ENCODE results near the gene TTC23.

The TTC23 gene

DNA sequence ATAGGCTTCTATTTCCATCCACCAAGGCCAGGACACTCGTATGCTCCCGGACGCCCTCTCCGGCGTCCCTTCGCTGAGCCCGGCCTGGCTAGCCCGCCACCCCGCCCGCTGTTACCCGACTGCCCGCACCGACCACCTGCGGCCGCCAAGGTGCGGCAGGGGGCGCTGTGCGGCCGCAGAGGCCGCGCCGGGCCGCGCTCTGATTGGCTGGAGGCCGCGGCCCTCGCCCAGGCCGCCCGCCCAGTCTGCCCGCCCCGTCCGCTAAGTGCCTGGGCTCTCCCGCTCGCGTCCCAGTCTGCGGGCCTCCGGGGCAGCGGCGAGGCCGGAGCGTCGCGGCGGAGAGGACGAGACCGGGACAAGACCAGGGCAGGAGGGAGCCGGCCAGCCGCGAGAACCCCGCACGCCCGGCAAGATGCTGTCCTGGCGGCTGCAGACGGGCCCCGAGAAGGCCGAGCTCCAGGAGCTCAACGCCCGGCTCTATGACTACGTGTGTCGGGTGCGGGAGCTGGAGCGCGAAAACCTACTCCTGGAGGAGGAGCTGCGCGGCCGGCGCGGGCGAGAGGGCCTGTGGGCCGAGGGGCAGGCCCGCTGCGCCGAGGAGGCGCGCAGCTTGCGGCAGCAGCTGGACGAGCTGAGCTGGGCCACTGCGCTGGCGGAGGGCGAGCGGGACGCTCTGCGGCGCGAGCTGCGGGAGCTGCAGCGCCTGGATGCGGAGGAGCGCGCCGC lies 144.4 kb downstream of the TTC23 start, which contains the start of gene SYNM:
TSS of gene SYNM (plus strand) at position 293 of the 726 bp plus-strand sequence. CDS start at position 413, 120 bp downstream.
- no peak for DNase-seq (ENCODE audit: low read depth, low spot score)

DNA sequence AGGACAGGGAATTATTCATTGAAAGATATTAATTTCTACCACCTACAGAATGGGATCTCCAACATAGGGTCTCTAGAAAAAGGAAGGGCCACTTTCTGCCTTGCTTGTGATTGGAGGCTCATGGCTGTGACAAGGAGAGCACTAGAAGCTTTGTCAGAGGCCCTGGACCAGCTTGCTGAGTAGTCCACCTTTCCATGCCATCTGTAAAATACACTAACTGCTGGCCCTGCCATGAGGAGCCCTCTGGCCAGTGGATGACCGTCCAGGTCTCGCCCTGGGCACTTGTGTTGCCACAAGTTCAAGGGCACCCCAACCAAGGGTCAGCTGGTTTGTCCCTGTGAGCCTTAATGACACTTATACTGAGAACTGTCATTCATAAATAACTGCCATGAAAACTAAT lies 146.1 kb downstream of the TTC23 start:
- no peak for DNase-seq (ENCODE audit: low read depth, low spot score)

DNA sequence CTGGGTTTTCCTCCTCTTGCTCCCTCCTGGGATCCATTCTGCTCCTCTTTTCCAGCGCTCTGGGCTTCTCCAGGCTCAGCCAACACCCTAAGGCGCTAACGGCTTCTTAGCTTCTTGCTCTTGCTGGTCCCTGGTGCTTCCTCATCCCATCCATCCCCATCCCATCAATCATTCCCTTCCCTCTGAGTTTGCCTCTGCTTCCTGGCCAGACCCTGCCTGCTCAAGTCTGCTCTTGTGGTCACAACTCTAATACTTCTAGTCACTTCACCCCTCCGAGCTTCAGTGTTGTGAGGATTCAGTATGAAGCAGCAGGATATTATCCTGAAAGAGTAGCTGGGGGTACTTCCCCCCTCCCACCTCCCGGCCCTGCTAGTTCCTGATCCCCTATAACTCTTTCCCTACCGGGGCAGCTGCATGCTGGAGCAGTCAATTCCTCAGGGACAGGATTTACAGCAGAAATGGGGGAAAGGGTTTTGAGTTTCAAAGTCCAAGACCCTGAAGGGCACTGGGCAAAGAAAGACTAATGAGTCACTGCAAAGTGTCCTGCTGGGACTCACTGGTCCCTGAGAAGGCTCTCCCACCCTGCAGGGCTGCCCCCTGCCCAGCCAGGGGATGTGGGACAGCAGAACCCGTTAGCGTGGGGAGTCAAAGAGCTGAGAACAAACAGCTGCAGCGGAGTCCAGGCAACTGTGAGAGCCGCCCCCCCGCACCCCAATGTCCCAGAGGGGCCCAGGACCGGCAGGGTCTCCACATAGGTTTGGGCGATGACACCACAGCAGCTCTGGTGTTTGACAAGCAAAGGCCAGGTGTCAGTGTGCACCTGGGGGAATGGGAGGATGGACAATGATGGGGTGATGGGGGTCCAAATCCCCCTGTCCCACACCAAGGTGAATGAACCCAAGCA lies 146.8 kb downstream of the TTC23 start:
- DNase-seq (ENCODE audit: low read depth, low spot score), result no peak

DNA sequence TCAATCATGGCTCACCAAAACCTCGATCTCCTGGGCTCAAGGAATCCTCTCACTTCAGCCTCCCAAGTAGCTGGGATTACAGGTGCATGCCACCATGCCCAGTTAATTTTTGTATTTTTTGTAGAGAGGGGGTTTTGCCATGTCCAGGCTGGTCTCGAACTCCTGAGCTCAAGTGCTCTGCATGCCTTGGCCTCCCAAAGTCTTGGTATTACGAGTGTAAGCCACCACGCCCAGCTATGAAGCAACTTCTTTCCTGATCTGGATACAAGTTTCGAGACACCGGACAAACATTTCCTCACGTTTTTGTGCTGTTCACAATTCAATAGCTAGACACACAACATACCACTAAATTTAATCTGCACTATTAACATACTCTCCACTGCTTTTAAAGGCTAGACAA lies 147.9 kb downstream of the TTC23 start:
- DNase-seq (ENCODE audit: low read depth, low spot score), result no peak

DNA sequence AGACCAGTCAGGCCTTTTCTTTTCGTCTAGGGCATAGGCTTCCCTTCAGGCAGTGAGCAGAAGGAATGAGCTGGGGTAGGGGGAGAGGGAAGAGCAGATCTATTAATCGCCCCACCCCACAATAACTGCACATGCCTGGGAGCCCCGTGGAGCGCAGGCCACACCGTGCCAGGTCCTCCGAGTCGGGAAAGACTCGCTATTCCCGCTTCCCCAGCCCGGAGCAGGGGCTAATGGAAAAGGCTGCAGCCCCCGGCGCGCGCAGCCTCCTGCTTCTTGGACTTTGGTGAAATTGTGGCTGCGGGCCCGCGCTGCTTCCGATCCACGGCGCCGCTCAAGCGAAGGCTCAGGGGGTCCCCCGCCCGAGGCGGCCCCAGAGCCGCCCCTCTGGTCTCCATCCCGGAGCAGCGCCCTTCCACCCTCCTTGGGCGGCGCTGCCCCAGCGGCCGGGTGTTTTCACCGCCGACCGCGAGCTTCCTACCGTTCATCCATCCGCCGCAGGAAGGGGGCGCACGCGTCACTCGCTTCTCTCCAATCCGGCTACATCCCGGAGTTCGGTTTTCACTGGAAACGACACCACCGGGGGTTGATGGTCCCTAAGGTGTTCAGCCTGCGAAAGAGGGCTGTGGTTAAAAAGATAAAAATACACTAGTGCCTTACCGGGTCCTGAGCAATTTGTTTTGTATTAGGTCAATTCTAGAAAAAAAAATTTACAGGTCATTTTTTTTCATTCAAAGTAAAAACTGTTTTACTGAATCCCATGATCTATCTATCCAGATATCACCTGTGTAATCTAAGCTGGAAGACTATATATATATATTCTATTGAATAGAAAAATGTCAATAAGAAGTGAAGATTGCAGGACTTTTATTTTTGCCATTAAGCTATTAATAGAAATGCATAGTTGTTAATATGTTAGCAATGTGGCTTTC lies 148.9 kb downstream of the TTC23 start:
- no peak for DNase-seq (ENCODE audit: low read depth, low spot score)

DNA sequence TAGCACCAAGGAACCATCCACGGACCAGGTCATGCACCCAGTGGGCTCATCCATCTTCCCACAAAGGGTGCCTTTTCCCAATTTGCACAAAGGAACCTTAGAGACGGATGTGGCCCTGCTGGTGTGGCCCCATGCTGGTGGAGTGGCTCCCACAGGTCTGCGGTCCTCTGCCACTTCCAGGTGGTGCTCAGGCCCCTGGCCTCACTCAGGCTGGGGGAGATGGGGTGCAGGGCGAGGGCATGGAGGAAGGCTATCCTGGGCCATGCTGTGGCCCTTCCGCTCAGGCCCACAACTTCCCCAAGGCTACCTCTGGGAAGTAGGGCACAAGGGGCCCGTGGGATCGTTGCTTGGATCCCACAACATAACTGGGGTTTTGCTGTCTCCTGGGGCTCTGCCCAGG lies 149.7 kb downstream of the TTC23 start:
- DNase-seq (ENCODE audit: low read depth, low spot score), result no peak

DNA sequence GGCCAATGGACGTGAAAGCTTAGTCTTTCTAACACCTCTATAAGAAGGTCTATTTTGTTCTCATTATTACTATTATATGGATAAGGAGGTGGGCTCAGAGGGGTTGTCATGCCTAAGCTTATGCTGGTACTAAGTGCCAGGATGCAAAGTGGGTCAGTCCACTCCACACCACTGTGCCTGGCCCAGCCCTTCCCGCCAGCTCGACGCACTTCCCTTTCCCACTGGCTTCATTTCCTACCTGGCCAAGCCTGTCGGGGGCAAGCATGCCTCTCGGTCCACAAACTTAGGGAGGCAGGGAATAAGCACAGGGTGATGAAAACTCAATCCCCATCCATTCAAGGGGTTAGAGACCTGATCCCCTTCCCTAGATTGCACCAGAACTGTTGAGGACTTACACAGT lies 150.4 kb downstream of the TTC23 start:
- no peak for DNase-seq (ENCODE audit: low read depth, low spot score)

DNA sequence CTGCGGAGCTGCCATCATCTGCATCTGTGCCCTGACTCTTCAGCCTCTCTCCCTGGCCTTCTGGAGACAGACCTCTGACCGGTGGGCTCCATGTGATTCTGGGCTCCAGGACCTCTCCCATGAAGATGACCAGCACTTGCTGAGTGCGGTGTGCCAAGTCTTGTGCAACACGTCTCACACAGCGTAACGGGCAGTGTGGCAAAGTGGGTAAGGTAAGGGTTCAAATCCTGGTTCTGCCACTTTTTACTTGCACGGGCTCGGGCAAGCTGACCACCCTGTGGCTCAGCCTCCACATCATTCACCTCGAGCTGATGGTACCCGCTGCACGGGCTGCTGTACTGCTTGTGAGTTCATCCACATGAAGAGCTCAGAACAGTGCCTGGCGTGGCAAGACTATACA lies 151.0 kb downstream of the TTC23 start:
- DNase-seq (ENCODE audit: low read depth, low spot score), result no peak

DNA sequence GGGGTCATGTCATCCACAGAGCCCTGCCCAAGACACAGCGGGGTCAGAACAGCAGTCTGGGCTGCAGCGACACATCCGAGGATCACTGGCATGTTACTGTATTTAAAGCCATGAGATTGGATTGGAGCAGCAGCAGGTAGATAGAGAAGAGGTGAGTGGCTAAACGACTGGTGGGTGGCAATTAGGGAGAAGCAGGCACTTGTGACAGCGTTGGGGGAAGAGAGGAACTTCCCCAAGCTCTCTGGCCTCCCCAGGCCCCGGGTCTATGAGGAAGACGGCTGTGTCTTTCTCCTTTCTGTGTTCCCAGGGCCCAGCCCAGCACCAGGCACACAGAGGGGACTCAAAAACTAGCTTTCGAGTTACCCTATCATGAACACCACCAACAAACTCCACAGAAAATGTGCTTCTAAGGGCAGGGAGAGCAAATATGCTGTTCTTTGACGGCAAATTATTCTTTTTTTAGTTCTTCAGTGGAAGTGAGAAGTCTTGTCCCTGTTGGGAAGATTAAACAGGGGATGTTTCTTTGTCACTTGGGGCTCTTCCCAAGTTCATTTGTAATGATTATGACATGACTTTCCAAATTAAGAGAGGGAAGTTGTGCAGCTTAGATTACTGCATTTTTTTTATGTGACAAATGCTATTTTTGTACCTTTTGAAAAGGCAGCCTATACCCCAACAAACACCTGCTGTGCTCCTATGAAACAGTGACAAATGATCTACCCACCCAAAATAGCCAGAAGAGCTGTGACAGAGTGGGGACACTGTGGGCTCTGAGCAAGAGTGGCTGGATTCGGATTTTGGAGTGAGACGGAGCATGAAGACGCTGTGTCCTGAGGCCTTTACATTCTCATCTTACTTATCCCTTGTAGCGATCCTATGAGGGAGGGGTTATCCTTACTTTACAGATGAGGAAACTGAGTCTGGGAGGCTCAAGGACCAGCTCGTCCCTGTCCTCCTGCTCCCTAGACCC lies 151.7 kb downstream of the TTC23 start:
- no peak for DNase-seq (ENCODE audit: low read depth, low spot score)

DNA sequence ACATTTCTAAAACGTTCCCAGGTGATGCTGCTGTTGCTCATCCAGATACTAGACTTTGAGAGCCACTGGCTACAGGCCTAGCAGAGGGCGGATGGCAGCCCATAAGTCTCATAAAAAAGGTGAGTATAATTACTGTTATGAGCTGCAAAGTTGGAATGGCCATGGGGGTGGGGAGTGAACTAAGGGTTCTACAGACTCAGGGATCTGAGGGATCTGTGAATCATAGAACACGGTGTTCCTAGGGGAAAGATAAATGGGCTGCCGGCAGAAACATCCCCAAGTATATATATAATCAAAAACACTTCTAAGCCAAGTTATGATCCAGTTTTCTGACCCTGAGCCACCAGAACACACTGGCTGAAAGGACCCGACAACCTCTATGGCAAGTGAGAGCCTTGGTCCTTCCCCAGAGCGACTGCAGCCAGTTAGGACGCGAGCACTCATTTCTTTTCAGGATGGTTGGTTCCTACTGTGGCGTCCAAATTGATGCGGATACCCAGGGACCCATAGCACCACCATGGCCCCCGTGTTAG lies 152.4 kb downstream of the TTC23 start:
- DNase-seq (ENCODE audit: low read depth, low spot score), result no peak

DNA sequence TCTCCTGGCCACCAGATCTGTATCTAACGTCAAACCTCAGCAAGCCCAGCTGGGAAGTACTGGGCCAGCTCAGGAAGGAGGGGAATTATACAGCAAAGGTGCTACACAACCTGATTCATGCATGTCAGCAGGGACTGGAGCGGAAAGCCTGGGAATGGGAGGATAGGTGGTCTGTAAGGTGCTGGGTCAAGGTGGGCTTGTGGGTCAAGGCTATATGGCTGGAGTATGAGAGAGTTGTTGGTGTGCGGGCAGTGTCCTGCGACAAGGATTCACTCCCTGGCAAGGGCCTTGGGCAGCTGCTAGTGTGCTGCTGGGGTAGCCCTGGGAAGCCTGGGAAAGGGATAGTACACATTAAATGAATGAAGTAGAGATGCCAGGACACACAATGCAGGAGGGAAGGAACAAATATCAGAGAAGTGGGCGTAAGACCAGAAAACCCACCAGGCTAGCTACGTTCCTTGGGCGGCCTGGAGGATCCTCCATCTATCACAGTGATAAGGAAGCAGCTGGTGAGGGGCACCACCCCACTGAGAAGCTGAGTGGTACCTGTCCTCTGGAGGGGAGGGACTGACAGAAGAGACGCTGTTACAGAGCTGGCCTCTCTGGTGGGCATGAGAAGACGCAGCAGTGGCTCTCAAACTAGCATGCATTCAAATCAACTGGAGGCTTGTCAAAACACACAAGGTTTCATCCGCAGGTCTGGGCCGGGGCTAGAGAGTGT lies 153.0 kb downstream of the TTC23 start:
- DNase-seq (ENCODE audit: low read depth, low spot score), result no peak

DNA sequence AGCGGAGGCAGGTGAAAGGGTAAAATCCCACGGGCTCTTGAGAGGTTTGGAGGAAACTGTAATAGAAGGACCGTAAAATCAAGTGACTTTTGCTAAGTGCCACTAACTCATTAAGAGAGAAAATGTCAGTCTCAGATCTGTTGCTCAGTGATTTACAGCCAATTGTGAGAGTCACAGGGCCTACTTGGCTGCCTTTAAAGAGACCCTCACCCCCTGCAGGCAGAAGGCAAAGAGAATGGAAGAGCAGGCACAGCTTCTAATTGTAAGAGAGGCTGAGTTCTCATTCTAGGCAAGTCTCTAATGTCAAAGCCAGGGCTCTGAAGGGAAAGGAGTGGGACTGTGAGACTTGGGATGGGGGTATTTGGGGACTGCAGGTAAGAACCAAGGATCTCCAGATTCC lies 153.8 kb downstream of the TTC23 start:
- DNase-seq (ENCODE audit: low read depth, low spot score), result no peak

DNA sequence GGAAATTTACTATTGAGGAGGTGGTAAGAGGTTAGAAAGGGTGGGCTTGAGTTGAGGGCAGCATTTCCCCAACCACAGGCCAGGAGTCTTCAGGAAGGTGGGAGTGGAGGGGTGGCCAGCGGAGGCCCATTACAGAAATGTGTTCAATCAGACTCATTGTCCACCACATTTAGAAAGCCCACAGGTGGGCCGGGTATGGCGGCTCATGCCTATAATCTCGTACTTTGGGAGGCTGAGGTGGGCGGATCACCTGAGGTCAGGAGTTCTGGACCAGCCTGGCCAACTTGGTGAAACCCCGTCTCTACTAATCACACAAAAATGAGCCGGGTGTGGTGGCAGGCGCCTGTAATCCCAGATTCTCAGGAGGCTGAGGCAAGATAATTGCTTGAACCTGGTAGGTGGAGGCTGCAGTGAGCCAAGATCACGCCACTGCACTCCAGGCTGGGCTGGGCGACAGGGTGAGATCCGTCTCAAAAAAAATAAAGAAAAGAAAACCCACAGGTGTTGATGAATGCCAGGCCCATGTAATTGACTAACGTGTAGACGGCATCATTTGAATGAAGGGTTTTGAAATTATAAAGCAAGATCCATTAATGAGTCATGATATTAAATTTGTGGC lies 156.7 kb downstream of the TTC23 start:
- no peak for DNase-seq (ENCODE audit: low read depth, low spot score)

DNA sequence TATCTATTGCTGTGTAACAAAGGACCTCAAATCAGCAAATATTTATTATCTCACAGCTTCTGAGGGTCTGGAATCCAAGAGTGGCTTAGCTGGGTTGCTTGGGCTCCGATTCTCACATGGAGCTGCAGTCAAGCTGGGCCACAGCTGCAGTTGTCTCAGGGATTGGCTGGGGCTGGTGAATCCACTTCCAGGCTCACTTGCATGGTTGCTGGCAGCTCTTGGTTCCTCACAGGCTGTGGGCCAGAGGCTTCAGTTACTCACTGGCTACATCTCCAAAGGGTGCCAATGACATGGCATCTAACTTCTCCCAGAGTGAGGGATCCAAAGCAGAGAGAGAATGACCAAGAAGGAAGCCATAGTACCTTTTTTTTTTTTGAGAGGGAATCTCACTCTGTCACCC lies 158.4 kb downstream of the TTC23 start:
- no peak for DNase-seq (ENCODE audit: low read depth, low spot score)

DNA sequence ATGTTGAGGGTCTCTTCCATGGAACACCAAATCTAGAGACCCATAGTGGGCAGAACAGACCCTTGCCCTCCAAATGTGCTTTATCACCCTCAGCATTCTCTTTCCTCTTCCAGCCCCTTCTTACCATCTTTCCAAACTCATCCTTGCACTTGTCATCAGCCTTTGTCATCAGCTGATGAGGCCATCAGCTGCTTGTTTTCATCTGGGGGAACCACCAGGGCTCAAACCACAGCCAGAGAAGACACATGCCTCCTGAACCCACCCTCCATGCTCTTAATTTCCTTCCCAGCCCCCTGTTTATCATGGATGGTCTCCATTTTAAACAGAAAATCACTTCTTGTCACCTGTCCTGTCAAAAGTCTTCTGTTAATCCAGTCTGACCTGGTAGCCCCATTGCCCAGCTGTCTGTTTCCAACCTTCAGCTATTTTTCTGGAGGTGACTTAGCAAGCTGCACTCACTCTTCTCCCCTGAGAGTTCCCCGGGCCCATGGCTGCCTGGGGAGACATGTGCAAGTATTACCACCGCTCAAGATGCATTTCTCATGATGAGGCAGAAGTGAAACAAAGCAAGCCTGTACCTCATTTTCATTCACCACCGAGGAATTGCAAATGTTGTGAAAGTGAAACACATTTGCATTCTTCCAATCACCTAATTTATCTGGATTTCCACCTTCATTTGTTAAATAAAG lies 159.2 kb downstream of the TTC23 start:
- no peak for DNase-seq (ENCODE audit: low read depth, low spot score)

DNA sequence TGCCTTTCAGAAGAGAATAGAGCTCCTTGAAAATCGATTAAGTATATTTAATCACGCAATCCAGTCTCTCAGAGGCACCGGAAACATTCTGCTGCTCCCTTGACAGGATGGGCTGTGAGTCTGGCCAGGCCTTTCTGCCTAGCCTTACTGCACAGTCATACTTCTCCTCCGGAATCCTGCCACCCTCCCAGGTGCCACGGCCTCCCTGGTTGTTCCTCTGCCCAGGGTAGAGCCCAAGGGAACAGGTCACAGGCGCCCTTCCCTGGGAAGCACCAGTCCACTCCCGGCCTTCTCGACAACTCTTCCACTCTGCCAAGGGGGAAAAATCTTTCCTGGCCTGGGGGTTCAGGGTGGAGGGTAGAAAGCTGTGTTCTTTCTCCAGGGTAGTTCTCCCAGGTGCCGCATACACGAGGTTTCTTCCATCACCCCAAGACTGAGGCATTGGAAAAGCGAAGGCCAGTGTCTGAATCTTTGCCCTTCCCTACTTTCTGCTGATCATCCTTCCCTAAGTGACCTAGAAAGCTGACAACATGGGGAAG lies 161.9 kb downstream of the TTC23 start:
- no peak for DNase-seq (ENCODE audit: low read depth, low spot score)

DNA sequence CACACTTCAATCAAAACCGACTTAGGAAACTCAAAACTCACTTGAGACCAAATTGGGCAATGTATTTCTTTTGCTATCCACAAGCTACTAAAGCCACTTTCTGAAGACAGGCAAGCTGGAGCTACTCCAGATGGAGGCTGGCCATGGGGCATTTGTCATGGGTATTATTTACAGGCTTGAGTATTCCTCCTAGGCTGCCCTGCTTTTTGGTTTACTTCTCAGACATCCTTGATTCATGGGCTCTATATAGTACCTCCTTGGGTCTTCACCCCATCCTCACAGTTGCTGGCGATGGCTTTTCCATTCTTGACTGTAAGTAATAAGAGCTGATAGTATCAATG lies 163.1 kb downstream of the TTC23 start:
- no peak for DNase-seq (ENCODE audit: low read depth, low spot score)

Data from brain pericyte (primary cell).